HepG2 (cell line): ENCODE measurements around the gene PP2D1. TPM values are rescaled to one million over a fixed set of nuclear protein-coding genes. Genes with fewer than 3 reads are reported as not detected.

ENCODE experiments used
- FOXK1 ChIP-seq: sonication (generic); formaldehyde crosslinking; IDR thresholded peaks from 2 replicates; pipeline ENCODE4 v1.4.0; 2020; ENCODE audit warnings: low read depth, missing genetic modification reagents, borderline replicate concordance
- JUNB ChIP-seq: sonication (generic); formaldehyde crosslinking; IDR thresholded peaks from 2 replicates; pipeline ENCODE4 v1.8.0; 2022; ENCODE audit warnings: missing genetic modification reagents, mild to moderate bottlenecking, borderline replicate concordance
- KLF11 ChIP-seq: IDR thresholded peaks from 2 replicates; pipeline ENCODE4 v1.6.1; 2016; ENCODE audit warnings: missing compliant biosample characterization
- MAF1 ChIP-seq: sonication (generic); formaldehyde crosslinking; IDR thresholded peaks from 2 replicates; pipeline ENCODE4 v1.5.0; 2020; ENCODE audit warnings: missing genetic modification reagents, borderline replicate concordance
- SAFB2 ChIP-seq: sonication (generic); formaldehyde crosslinking; IDR thresholded peaks from 2 replicates; pipeline ENCODE4 v1.5.1; 2020; ENCODE audit warnings: missing genetic modification reagents, low read depth, mild to moderate bottlenecking, borderline replicate concordance
- SNAI1 ChIP-seq: sonication (generic); formaldehyde crosslinking; IDR thresholded peaks from 2 replicates; pipeline ENCODE4 v1.5.0; 2020; ENCODE audit warnings: mild to moderate bottlenecking, missing genetic modification reagents, borderline replicate concordance
- SYNCRIP ChIP-seq: fragments of 200-400 bp; formaldehyde crosslinking; IDR thresholded peaks from 2 replicates; pipeline ENCODE4 v1.6.1; 2018; ENCODE audit warnings: mild to moderate bottlenecking, low read depth, low read length; ENCODE audit not compliant: insufficient read depth
- ZBTB40 ChIP-seq, 2 experiments: fragments of 450-650 bp in 1 of 2; sonication (generic) in 1 of 2; formaldehyde crosslinking in 1 of 2; IDR thresholded peaks; 2 replicates each; pipeline versions ENCODE4 v1.6.1 to v1.8.0; 2016 to 2022; ENCODE audit warnings: antibody characterized with exemption in 1 of 2, mild to moderate bottlenecking in 1 of 2, missing genetic modification reagents in 1 of 2
- ZFP1 ChIP-seq: IDR thresholded peaks from 2 replicates; pipeline ENCODE4 v1.6.1; 2016
- ZNF24 ChIP-seq: fragments of 450-650 bp; IDR thresholded peaks from 2 replicates; pipeline ENCODE4 v1.6.1; 2017; ENCODE audit warnings: antibody characterized with exemption, mild to moderate bottlenecking
- ZNF33A ChIP-seq: sonication (generic); formaldehyde crosslinking; IDR thresholded peaks from 2 replicates; pipeline ENCODE4 v1.5.1; 2020; ENCODE audit warnings: missing genetic modification reagents, mild to moderate bottlenecking, moderate library complexity, borderline replicate concordance
- ZNF362 ChIP-seq: sonication (generic); formaldehyde crosslinking; IDR thresholded peaks from 2 replicates; pipeline ENCODE4 v1.4.0; 2020; ENCODE audit warnings: missing genetic modification reagents, mild to moderate bottlenecking, borderline replicate concordance
- ZNF670 ChIP-seq: sonication (generic); formaldehyde crosslinking; IDR thresholded peaks from 2 replicates; pipeline ENCODE4 v1.8.0; 2022; ENCODE audit warnings: mild to moderate bottlenecking, missing genetic modification reagents, borderline replicate concordance
- ZNF709 ChIP-seq: sonication (generic); formaldehyde crosslinking; IDR thresholded peaks from 2 replicates; pipeline ENCODE4 v1.5.0; 2020; ENCODE audit warnings: mild to moderate bottlenecking, missing genetic modification reagents
- ZNF766 ChIP-seq: sonication (generic); formaldehyde crosslinking; IDR thresholded peaks from 2 replicates; pipeline ENCODE4 v1.5.0; 2020; ENCODE audit warnings: missing genetic modification reagents, borderline replicate concordance
- ZNF782 ChIP-seq: sonication (generic); formaldehyde crosslinking; IDR thresholded peaks from 2 replicates; pipeline ENCODE4 v1.4.0; 2020; ENCODE audit warnings: missing genetic modification reagents, mild to moderate bottlenecking, borderline replicate concordance
- ZNF878 ChIP-seq: sonication (generic); formaldehyde crosslinking; IDR thresholded peaks from 2 replicates; pipeline ENCODE4 v1.8.1; 2023; ENCODE audit warnings: mild to moderate bottlenecking, missing genetic modification reagents, moderate library complexity
- polyA plus RNA-seq, 8 experiments: library from polyadenylated mRNA; depleted of rRNA in 3 of 8; stranded (reverse) in 7 of 8; unstranded in 1 of 8; fragments of >200 nt; fragmentation: Illumina TruSeq in 4 of 8; extraction: Trizol in 4 of 8; gene quantifications; 2 replicates each; pipeline versions ENCODE4 v1.2.1 to v1.2.3, GENCODE V29; 2011 to 2016; ENCODE audit warnings: low read depth in 4 of 8, missing spikeins in 1 of 8, mixed read lengths in 1 of 8; ENCODE audit not compliant: insufficient read depth in 1 of 8
- total RNA-seq, 5 experiments: library from RNA; depleted of rRNA; stranded (reverse); fragments of >200 nt; fragmentation: Illumina TruSeq; extraction: Trizol; gene quantifications; 2 replicates each; pipeline ENCODE4 v1.2.3, GENCODE V29; 2016; ENCODE audit warnings: low read depth in 1 of 5
- TF ChIP-seq, protein P1 (sequence below): IDR thresholded peaks from 2 replicates; pipeline ENCODE4 v1.6.1; 2016; ENCODE audit warnings: missing genetic modification reagents, missing compliant biosample characterization

PP2D1 gene
- total and polyA plus RNA-seq, 2 of the 13 experiments (the other 11 are each of a cell fraction or from before 2014, with no cell fraction given) = not detected

DNA sequence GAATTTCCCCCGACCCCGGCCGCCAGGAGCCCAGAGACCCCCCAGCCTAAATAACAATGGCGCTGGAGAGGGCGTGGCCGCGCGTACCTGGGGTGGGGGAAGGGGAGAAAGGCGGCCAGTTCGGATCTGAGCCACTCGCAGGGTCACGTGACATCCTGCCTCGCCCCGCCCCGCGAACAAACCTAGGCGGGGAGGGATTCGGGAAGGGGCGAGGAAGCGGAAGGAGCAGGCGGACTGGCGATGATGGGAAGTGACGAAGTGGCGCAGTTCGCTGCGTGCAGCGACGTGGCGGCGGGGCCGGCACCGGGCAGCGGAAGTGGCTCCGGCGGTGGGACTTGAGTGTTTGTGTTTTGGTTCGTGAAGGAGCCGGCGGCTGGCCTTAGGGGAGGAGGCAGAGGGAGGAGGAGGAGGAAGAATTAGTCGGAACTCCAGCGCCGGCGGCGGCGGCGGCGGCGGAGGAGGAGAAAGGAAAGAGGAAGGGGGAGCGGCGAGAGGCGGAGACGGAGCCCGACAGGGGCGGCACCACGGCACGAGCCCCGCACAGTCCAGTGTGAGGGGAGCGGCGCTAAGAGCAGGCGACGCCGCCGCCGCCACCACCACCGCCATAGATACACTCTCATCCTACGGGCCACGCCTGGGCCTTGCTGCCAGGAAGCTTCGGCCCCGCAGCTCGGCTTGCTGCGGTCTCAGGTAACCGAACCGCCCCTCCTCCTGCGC lies 65.1 kb downstream of the PP2D1 start, which contains the start of gene RAB5A (continued):
- TF ChIP-seq KLF11 (CRISPR knock-in tag) (0 out of 2 replicates have a peak, but pooled peaks have one; percentile 41), ZBTB40 (IDR thresholded peaks at IDR 0.05) (peak; percentile 59), ZBTB40 (CRISPR knock-in tag; IDR thresholded peaks at IDR 0.05) (peak; percentile 7; the same call in 1 of the 2 replicates), MAF1 (CRISPR knock-in tag) (peak; percentile 26; the same call in 1 of the 2 replicates), ZNF766 (CRISPR knock-in tag) (peak; percentile 48; the same call in 1 of the 2 replicates), ZNF782 (CRISPR knock-in tag) (no peak), JUNB (CRISPR knock-in tag) (no peak), ZNF878 (CRISPR knock-in tag) (no peak), ZNF362 (CRISPR knock-in tag) (no peak), ZNF709 (CRISPR knock-in tag) (peak; percentile 60; the same call in 1 of the 2 replicates), SYNCRIP (no peak), FOXK1 (peak; percentile 41), ZFP1 (peak; percentile 69; the same call in 1 of the 2 replicates), SAFB2 (CRISPR knock-in tag) (0 out of 2 replicates have a peak, but pooled peaks have one; percentile 33), ZNF33A (no peak), ZNF24 (no peak), ZNF670 (CRISPR knock-in tag) (no peak), SNAI1 (CRISPR knock-in tag) (peak; percentile 48; the same call in 1 of the 2 replicates)
- TF ChIP-seq, protein P1, sequence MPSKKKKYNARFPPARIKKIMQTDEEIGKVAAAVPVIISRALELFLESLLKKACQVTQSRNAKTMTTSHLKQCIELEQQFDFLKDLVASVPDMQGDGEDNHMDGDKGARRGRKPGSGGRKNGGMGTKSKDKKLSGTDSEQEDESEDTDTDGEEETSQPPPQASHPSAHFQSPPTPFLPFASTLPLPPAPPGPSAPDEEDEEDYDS = peak; percentile 85
